Medulla oblongata (tissue), 1 donor: ENCODE results near the gene TPGS2.
"Not testable (repeated sequence)": the region's sequence is repeated elsewhere in the genome, so short reads cannot be mapped to it uniquely, and the experiment has no call there.

Experiments
- DNase-seq: peaks from one replicate; pipeline ENCODE4 v3.0.0-alpha.2; 2015; ENCODE audit errors: extremely low spot score

TPGS2 gene

GRCh38 chr18:36825526-36825925, 3.3 kb downstream of the TPGS2 start:
- DNase-seq = no peak

GRCh38 chr18:36821681-36822080, 7.1 kb downstream of the TPGS2 start:
- DNase-seq = no peak

DNA sequence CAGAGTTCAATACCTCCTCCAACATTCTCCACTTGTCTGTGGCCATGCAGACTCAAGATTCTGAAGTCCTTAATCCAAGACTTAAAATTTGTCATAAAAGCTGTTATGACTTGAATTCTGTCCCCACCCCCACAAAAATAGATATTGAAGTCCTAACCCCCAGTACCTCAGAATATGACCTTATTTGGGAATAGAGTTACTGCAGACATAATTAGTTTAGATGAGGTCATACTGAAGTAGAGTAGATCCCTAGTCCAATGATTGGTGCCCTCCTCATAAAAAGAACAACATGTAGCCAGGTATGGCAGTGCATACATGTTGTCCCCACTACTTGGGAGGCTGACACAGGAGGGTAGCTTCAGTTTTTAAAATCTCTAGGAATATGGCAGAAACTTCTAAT, 9.2 kb downstream of the TPGS2 start:
- DNase-seq = no peak

DNA sequence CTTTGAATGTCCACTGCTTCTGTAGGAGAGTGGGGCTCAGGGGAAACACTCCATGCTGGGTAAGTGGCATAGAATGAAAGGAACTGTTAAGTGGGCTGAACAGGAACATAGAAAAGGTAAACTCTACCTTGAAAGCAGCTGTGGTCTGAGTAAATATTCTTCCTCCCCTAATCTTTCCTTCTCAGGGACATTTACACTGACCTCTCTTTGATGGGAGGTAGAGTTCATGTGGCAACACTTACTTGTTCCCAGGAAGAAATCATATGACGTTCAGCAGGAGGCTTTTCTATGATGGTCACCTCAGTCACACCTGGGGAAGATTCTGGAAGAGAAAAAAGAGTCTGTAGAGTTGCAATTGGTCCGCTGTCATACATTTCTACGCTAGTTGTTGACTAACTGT, 10.2 kb downstream of the TPGS2 start:
- DNase-seq = no peak

GRCh38 chr18:36817039-36817438, 11.8 kb downstream of the TPGS2 start:
- DNase-seq = no peak

DNA sequence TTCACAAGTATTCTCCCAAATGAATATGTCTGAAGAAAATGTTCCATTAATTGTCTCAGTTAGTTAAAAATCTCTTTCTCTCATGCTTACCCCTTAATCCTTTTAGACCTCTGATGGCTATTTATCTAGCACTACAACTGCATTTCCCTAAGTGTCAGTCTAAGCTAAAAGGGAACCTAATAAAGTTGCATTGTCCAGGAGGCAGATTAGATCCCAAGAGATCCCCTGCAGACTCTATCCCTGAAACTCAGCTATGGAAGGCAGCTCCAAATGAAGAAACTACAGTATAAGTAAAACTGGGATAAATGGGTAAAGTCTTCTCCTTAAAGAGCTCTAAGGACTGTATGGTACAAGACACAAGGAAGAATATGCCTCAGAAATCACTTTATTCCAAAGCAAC, 12.7 kb downstream of the TPGS2 start:
- not testable (repeated sequence) for DNase-seq

DNA sequence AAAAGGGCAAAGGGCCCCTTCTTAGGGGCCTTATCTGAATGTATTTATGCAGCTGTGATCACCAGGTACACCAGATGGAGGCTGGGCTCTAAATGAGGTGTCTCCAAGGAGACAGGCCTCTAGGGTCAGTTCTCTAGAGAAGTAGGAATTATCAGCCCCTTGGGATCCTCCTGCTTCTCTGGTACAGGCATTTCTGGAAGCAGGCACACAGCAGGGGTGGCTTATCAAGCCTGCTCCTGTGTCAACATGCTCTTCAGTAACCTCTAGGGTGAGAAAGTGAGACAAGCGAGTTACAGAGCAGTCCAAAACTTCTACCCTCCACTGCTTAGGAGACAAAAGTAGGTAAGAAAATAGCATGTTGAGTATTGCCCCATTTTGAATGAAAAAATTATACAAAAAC, 13.8 kb downstream of the TPGS2 start:
- DNase-seq = no peak

- DNase-seq = no peak
Measured at GRCh38 chr18:36813824-36814223, 15.0 kb downstream of the TPGS2 start.

DNA sequence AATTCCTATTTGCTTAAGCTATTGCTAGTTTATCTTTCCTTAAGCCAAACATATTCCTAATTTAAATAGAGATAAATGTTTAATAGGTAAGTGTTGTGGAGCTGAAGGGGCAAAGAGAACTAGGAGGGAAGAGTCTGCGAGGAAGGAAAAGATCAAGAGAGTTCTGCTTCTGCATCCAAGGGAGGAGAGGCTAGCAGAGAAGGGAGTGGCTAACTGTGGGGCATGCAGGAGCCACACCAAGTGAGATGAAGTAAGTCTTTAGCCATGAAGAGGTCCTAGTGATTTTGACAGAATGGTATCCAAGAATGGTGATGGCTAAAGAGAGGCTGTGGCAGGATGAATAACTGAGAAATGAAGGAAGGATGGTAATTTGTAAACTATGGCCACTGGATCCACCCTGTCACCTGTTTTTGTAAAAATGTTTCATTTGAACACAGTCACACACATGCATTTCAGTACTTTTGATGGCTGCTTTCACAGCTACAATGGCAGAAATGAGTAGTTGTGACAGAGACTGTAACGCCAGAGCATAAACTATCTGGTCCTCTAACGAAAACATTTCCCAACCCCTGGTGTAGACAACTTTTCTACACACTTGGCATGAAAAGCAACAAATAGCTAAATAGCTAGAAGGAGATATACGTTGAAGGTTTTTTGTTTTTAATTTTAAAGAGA, 15.6 kb downstream of the TPGS2 start:
- DNase-seq = no peak

DNA sequence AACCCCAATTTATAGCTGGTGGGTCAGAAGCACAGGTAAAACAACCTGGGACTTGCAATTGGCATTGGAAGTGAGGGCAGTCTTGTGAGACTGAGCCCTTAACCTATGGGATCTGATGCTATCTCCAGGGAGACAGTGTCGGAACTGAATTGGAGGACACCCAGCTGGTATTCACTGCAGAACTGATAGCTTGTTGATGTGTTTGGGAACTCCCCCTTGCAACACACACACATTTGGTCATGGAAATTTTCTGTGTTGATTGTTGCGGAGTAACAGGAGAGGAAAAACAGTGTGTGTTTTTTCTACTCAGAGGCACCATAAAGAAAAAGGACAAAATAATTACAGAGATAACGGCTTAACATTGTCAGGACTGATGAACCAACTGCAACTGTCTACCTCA, 16.1 kb downstream of the TPGS2 start:
- DNase-seq = no peak

- no peak for DNase-seq
Measured at GRCh38 chr18:36811955-36812354, 16.8 kb downstream of the TPGS2 start.

GRCh38 chr18:36811430-36811829, 17.4 kb downstream of the TPGS2 start:
- no peak for DNase-seq

DNA sequence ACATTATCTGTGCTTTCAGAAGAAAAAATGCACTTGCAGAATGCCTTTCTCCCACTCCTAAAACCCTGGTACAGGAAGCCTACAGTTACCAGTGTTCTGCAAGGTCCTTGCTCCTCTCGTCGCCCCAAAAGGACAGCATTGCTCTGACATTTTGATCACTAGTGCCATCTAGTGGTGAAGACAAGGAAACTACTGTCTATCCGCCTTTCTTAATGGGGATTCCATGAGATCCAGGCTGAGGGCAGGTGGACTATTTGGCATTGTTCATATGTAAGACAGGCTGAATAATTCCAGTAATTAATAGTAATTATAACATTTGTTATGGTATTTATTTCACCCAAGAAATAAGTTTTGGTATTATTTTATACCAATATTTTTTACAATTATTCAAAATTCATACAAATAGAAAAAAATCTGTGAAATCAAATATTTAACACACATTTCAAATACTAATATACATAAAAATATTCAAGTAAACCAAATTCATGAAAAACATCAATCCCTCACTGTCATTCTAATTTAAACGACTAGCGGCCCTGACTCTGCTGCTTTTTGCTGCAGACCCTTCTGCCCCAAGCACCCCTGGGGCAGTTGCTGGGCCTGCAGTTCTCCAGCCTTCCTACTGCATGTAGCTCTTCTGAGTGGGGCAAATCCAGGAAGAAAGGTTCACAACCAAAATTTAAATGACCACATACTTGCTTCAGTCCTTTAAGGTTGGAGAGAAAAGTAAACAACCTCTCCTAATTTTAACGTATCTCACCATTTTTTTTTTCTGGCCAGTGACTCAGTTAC, 19.0 kb downstream of the TPGS2 start:
- DNase-seq = peak; percentile 85

DNA sequence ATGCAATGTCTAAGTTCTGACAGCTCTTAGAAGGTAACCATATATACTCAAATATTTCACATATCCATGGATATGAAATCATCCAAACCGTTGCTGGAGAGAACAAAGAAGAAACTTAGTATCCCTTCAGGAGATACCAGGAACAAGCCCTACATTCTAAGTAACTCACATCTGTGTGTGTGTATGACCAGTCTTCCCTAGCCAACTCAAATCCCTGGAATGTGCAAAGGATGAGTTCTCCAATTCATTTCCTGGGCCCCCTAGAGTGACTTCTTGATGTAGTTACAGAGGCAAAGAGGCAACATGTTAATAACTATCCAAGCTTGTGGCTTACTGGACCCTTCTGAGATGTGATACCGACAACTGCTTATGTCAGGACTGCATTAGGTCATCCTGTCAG, 20.1 kb downstream of the TPGS2 start:
- no peak for DNase-seq

GRCh38 chr18:36805105-36805504, 23.7 kb downstream of the TPGS2 start:
- DNase-seq = no peak

- DNase-seq = no peak
Measured at GRCh38 chr18:36798738-36799473, 29.9 kb downstream of the TPGS2 start.

- no peak for DNase-seq
Measured at GRCh38 chr18:36792634-36793283, 36.0 kb downstream of the TPGS2 start.

GRCh38 chr18:36786686-36787085, 42.1 kb downstream of the TPGS2 start:
- no peak for DNase-seq

DNA sequence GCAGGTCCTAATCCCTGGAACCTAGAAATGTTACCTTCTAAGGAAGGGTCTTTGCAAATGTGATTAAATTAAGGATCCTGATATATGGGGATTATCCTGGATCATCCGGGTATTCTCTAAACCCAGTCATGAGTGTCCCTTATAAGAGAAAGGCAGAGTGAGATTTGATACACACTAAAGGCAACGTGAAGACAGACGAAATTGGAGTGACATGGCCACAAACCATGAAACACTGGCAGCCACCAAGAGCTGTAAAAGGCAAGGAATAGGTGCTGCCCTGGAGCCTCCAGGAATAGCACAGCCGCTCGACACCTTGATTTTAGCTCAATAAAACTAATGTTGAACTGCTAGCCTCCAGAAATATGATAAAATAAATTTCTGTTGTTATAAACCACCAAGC, 45.0 kb downstream of the TPGS2 start:
- no peak for DNase-seq

DNA sequence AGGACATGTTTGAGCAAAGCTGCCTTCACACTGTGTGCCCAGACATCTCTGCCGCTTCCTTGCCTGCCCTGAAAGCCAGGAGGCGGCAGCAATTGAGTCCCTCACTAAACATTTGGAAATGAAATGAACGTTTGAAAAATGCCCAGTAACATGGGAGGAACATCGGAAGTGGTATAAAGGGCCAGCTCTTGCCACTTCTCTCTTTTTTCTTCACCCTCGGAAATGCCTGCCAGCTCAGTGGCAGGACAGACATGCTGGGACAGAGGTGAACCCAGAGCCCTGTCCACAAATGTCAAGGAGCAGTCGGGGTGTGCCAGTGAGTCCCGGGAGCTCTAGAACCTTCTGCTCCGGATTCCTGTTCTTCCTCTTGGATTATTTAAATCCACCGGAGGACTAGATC, 46.1 kb downstream of the TPGS2 start:
- no peak for DNase-seq

- DNase-seq = no peak
Measured at GRCh38 chr18:36780748-36781147, 48.1 kb downstream of the TPGS2 start.

DNA sequence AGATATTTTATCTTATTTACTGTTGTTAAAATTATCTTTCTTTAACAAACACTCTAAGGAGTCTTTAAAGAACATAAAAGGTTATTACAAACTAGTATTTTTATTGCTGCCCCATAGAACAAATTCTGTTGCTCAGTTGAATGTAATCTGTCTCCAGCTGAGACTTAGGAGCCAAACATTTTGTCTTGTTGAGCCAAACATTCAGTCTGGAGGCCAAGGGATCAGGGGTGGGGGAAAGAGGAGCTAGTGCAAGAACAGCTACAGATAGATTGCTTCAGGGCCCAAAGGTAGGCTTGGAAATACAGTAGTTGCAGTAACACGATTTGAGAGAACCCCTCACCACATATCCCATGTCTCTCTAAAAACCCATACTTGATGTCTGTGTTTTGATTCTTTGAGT, 51.2 kb downstream of the TPGS2 start:
- DNase-seq = no peak
